GM23248 (cell line): ENCODE results near the gene PHLDA3. TPM values are rescaled to one million over a fixed set of nuclear protein-coding genes. Genes with fewer than 3 reads are reported as not detected.

Experiments used
- DNase-seq: peaks from one replicate; pipeline ENCODE4 v3.0.0-alpha.2; 2015
- H2AFZ ChIP-seq: fragments of 200-600 bp; sonication (generic); 2 replicates; pipeline ENCODE4 v1.6.1; 2016; ENCODE audit warnings: antibody characterized with exemption
- H3F3A ChIP-seq: fragments of 200-600 bp; sonication (generic); 2 replicates; pipeline ENCODE4 v1.6.1; 2016; ENCODE audit warnings: mild to moderate bottlenecking, antibody characterized with exemption, mixed run types; ENCODE audit not compliant: insufficient read depth
- H3K27ac ChIP-seq: fragments of 200-600 bp; sonication (generic); 2 replicates; pipeline ENCODE4 v1.5.1; 2016; ENCODE audit warnings: mild to moderate bottlenecking
- H3K27me3 ChIP-seq: fragments of 200-600 bp; sonication (generic); replicated peaks from 2 replicates; pipeline ENCODE4 v1.6.1; 2016; ENCODE audit warnings: mild to moderate bottlenecking; ENCODE audit not compliant: insufficient read depth
- H3K36me3 ChIP-seq: fragments of 200-600 bp; sonication (generic); 2 replicates; pipeline ENCODE4 v1.6.1; 2016; ENCODE audit warnings: low read depth, mild to moderate bottlenecking
- H3K4me1 ChIP-seq: fragments of 200-600 bp; sonication (generic); 2 replicates; pipeline ENCODE4 v1.6.1; 2016; ENCODE audit warnings: mild to moderate bottlenecking; ENCODE audit not compliant: insufficient read depth
- H3K4me2 ChIP-seq: fragments of 200-600 bp; sonication (generic); one replicate; pipeline ENCODE4 v1.6.1; 2016; ENCODE audit warnings: mild to moderate bottlenecking; ENCODE audit not compliant: unreplicated experiment
- H3K4me3 ChIP-seq: fragments of 200-600 bp; sonication (generic); 2 replicates; pipeline ENCODE4 v1.5.1; 2016; ENCODE audit warnings: mild to moderate bottlenecking
- H3K79me2 ChIP-seq: fragments of 200-600 bp; sonication (generic); 2 replicates; pipeline ENCODE4 v1.6.1; 2016; ENCODE audit warnings: mild to moderate bottlenecking; ENCODE audit not compliant: insufficient read depth
- H3K9ac ChIP-seq: fragments of 200-600 bp; sonication (generic); 2 replicates; pipeline ENCODE4 v1.6.1; 2016; ENCODE audit warnings: mild to moderate bottlenecking
- H3K9me2 ChIP-seq: fragments of 200-600 bp; sonication (generic); 2 replicates; pipeline ENCODE4 v1.6.1; 2016; ENCODE audit warnings: mixed run types, mild to moderate bottlenecking, moderate library complexity; ENCODE audit not compliant: insufficient read depth
- H3K9me3 ChIP-seq: fragments of 200-600 bp; sonication (generic); one replicate; pipeline ENCODE4 v1.6.1; 2017; ENCODE audit warnings: low read depth
- H4K20me1 ChIP-seq: fragments of 200-600 bp; sonication (generic); 2 replicates; pipeline ENCODE4 v1.6.0; 2016; ENCODE audit not compliant: insufficient read depth
- EZH2 ChIP-seq: fragments of 200-600 bp; sonication (generic); IDR thresholded peaks from 2 replicates; pipeline ENCODE4 v1.6.1; 2018; ENCODE audit warnings: antibody characterized with exemption, mild to moderate bottlenecking; ENCODE audit not compliant: insufficient read depth, poor library complexity, severe bottlenecking
- EZH2phosphoT487 ChIP-seq: fragments of 200-600 bp; sonication (generic); IDR thresholded peaks from 2 replicates; pipeline ENCODE4 v1.6.1; 2018; ENCODE audit warnings: antibody characterized with exemption, moderate library complexity, mild to moderate bottlenecking, low read depth; ENCODE audit not compliant: insufficient read depth
- WGBS, 2 experiments: methylation state at CpG; one replicate each; pipeline ENCODE4 v1.1.6; 2015 to 2017; ENCODE audit warnings: low lambda C conversion rate in 2 of 2, low coverage in 1 of 2; ENCODE audit errors: missing lambda C conversion rate in 2 of 2; 5-methylcytosine and 5-hydroxymethylcytosine counted together
- in situ Hi-C: fragments of 300-500 bp; cut with MboI; formaldehyde crosslinking; loops from 2 replicates; pipeline ENCODE4 v1.15.0; 2020
- polyA plus RNA-seq: library from polyadenylated mRNA; unstranded; fragments of >200 nt; fragmentation: Nextera tagmentation; extraction: Ambion mirVana; gene quantifications from 2 replicates; pipeline ENCODE4 v1.2.1, GENCODE V29; 2016
- total RNA-seq: library from RNA; depleted of rRNA; stranded (reverse); fragments of >200 nt; shearing (Covaris generic); gene quantifications from 2 replicates; pipeline ENCODE4 v1.2.3, GENCODE V29; 2014

Gene PHLDA3
- total and polyA plus RNA-seq, 2 experiments from 2014 or later, result 112 to 162 TPM

DNA sequence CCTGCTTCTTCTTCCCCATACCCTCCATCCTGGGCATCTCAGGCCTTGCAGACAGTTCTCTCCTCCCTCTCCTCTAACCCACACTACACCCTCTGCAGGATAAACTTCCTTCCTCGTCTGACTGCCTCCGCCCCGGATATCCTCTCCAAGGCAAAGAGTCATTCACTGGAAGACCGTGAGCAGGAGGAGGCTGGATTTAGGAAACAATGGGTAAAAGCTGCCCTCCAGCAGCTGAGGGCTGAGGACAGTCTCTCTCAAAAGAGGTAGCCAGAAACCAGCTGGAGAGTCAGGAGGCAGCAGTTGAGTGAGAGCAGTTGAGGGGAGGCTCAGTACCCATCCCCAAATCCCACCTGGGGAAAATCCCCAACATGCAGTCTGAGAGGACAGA lies 36.5 kb upstream of the PHLDA3 start:
- H3K4me1 ChIP-seq, result peaks cover 59% of the 10 kb centered on the region

DNA sequence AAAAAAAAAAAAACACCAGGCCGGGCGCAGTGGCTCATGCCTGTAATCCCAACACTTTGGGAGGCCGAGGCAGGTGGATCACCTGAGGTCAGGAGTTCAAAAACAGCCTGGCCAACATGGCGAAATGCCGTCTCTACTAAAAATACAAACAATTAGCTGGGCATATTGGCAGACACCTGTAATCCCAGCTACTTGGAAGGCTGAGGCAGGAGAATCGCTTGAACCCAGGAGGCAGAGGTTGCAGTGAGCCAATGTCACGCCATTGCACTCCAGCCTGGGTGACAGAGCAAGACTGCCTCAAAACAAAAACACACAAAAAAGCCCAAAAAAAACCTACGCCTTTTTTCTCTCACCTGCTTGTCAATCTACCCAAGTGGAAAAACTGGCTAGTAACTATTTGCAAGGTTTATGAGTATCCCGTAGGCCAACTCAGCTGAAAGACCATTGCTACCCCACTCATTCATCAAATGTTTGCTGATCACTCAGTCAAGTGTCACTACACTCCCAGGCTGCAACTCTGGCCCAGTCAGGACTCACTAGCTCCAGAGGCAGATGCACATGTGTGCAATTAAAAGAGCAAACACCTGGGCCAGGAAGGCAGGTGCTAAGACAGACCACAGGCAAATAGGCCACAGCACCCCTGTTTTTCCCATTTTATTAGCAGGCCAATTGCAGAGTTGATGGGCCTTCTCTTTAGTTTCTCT lies 36.0 kb upstream of the PHLDA3 start:
- Histone ChIP-seq H3K79me2 (peaks cover 74% of the 10 kb centered on the region), H2AFZ (no peak overlapping the region), H3K4me1 (peaks cover 65% of the 10 kb centered on the region), H3F3A (peaks cover 71% of the 10 kb centered on the region), H3K9me3 (no peaks in the 10 kb centered on the region), H3K4me3 (peak overlapping the region; percentile 96), H3K27me3 (no peaks in the 10 kb centered on the region), H3K4me2 (peak overlapping the region; percentile 100), H3K36me3 (no peaks in the 10 kb centered on the region), H3K27ac (peak overlapping the region; percentile 97), H4K20me1 (no peaks in the 10 kb centered on the region), H3K9me2 (no peaks in the 10 kb centered on the region), H3K9ac (peak overlapping the region; percentile 93)
- TF ChIP-seq EZH2phosphoT487 (no peak), EZH2 (no peak)
- 89 to 92% methylated on average over 9 of the region's 9 CpGs for WGBS, 2 experiments
- in situ Hi-C loops, result no loop called here
- no peak for DNase-seq

More for the DNA sequence above, 36.5 kb upstream of the PHLDA3 start:
- H3K27ac ChIP-seq, result peak overlapping the region; percentile 97
- H2AFZ ChIP-seq, result no peak overlapping the region
- in situ Hi-C loops, result no loop called here
- no peaks in the 10 kb centered on the region for H4K20me1 ChIP-seq
- H3K79me2 ChIP-seq, result peaks cover 69% of the 10 kb centered on the region
- H3K9me2 ChIP-seq, result no peaks in the 10 kb centered on the region
- peak overlapping the region; percentile 93 for H3K9ac ChIP-seq
- TF ChIP-seq EZH2phosphoT487 (no peak), EZH2 (no peak)
- H3K4me3 ChIP-seq, result peak overlapping the region; percentile 96
- peak; percentile 80 for DNase-seq
- H3K9me3 ChIP-seq, result no peaks in the 10 kb centered on the region
- 9 to 10% methylated on average over 4 of the region's 4 CpGs for WGBS, 2 experiments
- peaks cover 71% of the 10 kb centered on the region for H3F3A ChIP-seq
- no peaks in the 10 kb centered on the region for H3K36me3 ChIP-seq
- no peaks in the 10 kb centered on the region for H3K27me3 ChIP-seq
- H3K4me2 ChIP-seq, result peak overlapping the region; percentile 100

DNA sequence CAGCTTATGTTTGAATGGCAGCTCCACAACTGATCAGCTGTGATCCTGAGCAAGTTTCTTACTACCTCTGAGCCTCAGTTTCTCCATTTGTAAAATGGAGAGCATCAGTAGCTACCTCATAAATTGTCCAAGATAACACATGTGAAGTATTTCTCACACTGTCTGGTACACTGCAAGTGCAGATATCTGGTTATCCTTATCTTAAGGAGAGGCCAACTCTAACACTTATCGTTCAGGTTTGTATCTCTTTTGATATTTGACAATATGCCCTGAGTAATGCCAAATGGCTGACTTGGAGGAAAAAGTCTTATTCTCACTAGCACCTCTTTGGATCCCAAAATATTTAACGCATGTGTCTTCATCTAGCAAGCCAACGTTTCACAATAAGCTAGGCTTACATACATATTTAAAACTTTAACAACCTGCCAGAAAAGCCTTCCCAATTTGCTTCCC lies 35.2 kb upstream of the PHLDA3 start:
- in situ Hi-C loops, result no loop called here
- Histone ChIP-seq H2AFZ (no peak overlapping the region), H3K9me3 (no peaks in the 10 kb centered on the region), H4K20me1 (no peaks in the 10 kb centered on the region), H3K27ac (peak overlapping the region; percentile 97), H3K9me2 (no peaks in the 10 kb centered on the region), H3K27me3 (no peaks in the 10 kb centered on the region), H3F3A (peaks cover 66% of the 10 kb centered on the region), H3K4me1 (peaks cover 66% of the 10 kb centered on the region), H3K36me3 (no peaks in the 10 kb centered on the region), H3K79me2 (peaks cover 82% of the 10 kb centered on the region), H3K4me3 (peak overlapping the region; percentile 96), H3K4me2 (peak overlapping the region; percentile 100), H3K9ac (peak overlapping the region; percentile 93)
- no peak for TF ChIP-seq EZH2phosphoT487
- WGBS, 2 experiments, result 62 to 64% methylated on average over 3 of the region's 3 CpGs
- DNase-seq, result peak; percentile 60

DNA sequence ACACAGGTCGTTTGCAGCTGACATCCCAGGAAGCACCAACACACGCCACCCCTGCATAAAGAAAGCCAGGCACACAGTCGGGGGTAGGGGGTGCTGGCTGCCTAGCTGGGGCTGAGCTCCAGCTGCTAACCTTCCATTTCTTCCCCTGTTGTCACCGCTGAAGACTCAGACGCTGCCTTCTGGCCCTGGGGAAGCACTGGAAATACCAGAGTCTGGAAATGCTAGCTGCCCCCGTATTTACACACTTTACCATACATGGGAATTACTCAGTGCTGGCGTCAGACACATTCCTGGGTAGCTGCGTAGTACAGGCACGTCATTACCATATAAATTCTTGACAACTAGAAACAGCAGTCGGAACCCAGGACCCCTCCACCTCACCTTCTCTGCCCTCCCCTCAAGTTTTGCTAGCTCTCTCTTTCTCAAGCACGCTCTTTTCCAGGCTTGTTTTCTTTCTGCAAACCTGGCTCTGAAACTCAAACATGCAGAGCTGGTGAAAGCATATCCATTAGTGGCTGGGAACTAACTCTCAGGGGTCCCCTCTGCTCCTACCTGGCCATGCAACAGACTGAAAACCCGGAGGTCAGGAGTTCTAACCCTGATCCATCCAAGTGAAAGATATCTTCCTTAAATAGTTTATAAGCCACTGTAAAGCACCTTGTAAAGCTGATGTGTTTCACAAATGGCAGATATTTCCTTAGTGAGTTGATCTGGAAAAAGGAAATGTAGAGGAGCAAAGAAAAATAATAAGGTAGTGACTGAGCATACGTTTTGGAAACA lies 34.6 kb upstream of the PHLDA3 start:
- in situ Hi-C loops, result no loop called here
- H3K9ac ChIP-seq, result peak overlapping the region; percentile 93
- H3K4me3 ChIP-seq, result peak overlapping the region; percentile 96

More for the DNA sequence above, 34.6 kb upstream of the PHLDA3 start:
- no peaks in the 10 kb centered on the region for H4K20me1 ChIP-seq
- 20 to 25% methylated on average over 13 of the region's 13 CpGs for WGBS, 2 experiments
- peak; percentile 97 for DNase-seq
- H3K9me2 ChIP-seq, result no peaks in the 10 kb centered on the region
- peak overlapping the region; percentile 97 for H3K27ac ChIP-seq
- H3F3A ChIP-seq, result peaks cover 59% of the 10 kb centered on the region
- H3K36me3 ChIP-seq, result no peaks in the 10 kb centered on the region
- no peaks in the 10 kb centered on the region for H3K27me3 ChIP-seq
- no peak overlapping the region for H2AFZ ChIP-seq
- peaks cover 88% of the 10 kb centered on the region for H3K79me2 ChIP-seq
- no peaks in the 10 kb centered on the region for H3K9me3 ChIP-seq
- H3K4me2 ChIP-seq, result peak overlapping the region; percentile 100
- H3K4me1 ChIP-seq, result peaks cover 63% of the 10 kb centered on the region
- TF ChIP-seq EZH2phosphoT487 (no peak), EZH2 (no peak)
